Measurements from ENCODE around the gene CFAP97.

CFAP97 gene

DNA sequence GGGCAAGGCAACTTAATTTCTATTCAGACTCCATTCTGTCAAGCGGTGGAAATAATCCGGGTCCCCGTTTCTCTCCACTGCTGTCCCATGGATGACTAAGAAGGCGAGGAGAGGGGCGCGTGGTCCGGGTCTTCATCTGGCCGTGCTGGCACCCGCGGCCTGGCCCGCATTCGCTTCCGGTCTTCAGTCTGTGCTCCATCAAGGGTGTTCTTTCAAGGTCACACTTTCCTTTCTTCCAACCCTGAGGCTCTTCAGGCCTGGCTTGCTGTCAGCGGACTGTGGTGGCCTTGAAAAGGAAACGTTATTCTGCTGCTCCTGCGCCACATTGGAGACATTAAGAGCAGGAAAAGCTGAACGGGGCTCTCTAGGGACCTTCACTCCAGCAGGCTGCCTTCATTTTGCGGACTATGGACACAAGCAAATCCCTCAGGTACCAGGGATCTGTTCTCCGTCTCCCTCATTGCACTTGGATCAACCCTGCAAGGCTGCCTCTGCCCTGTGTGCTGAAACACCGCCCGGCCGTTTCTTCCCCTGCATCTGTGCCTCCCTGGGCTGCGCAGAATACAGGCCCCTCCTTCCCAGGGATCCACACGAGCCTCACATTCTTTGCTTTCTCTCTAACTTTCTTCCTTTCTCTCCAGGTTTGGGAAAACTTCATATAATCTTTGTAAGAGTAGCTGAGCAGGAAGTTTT lies 66.4 kb downstream of the CFAP97 start:
- DNase-seq (ENCODE audit: extremely low spot score), result no peak
- CTCF ChIA-PET, result interaction anchor here (1.8 kb wide), 1 partner anchor 132 kb away, joined by 4 read pairs; no protein-coding TSS in a partner anchor

DNA sequence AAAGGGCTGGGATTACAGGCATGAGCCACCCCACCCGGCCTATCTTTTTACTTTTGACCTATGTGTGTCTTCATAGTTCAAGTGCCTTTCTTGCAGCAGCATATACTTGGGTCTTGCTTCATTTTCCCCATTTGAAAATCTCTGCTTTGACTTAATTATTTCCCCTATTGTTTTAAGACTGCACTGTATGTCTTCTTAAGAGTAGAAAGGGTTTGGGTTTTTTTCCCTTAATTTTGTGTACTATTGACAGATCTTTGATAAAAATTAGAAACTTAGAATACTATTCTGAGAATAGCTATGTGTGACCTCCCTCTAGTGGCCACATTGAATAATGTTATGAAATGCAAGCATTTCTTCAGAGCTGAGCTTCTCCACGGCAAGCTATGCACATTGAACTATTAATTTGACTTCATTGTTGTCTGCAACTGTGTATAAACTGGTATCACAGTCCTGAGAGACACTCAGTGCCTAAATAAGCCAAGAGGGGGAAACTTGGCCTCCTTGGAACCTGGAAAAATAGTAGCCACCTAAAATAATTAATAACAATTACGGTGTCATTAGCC lies 69.4 kb downstream of the CFAP97 start:
- TF ChIP-seq CTBP1 (IDR thresholded peaks at IDR 0.05; ENCODE audit: borderline replicate concordance), result no peak
- TF ChIP-seq L3MBTL2 (conservative IDR thresholded peaks at IDR 0.05), result no peak
- no peak for TF ChIP-seq NFRKB (IDR thresholded peaks at IDR 0.05)
- no peak for TF ChIP-seq ARNT (IDR thresholded peaks at IDR 0.05)
- TF ChIP-seq SP1 (IDR thresholded peaks at IDR 0.05), result no peak
- TF ChIP-seq FOXM1 (IDR thresholded peaks at IDR 0.05; ENCODE audit: borderline replicate concordance), result no peak
- TF ChIP-seq HDGF (IDR thresholded peaks at IDR 0.05; ENCODE audit: borderline replicate concordance), result no peak
- TF ChIP-seq ZNF384 (IDR thresholded peaks at IDR 0.05), result no peak
- ChIA-PET POLR2A (interaction anchor here (0.7 to 1.5 kb wide), 6 partner anchors 9 to 112 kb away, joined by 3 to 6 read pairs (median 4); partner anchors contain the start of gene SLC25A4), CTCF (interaction anchor here (0.6 to 1.9 kb wide), 27 partner anchors 9 to 446 kb away, joined by 3 to 19 read pairs (median 4); partner anchors contain the start of gene SLC25A4)
- peak; percentile 21 for DNase-seq (ENCODE audit: extremely low spot score)

More for the DNA sequence above, 66.4 kb downstream of the CFAP97 start:
- POLR2A ChIA-PET, result no interaction called here
- no peak for TF ChIP-seq ZNF384 (IDR thresholded peaks at IDR 0.05)

DNA sequence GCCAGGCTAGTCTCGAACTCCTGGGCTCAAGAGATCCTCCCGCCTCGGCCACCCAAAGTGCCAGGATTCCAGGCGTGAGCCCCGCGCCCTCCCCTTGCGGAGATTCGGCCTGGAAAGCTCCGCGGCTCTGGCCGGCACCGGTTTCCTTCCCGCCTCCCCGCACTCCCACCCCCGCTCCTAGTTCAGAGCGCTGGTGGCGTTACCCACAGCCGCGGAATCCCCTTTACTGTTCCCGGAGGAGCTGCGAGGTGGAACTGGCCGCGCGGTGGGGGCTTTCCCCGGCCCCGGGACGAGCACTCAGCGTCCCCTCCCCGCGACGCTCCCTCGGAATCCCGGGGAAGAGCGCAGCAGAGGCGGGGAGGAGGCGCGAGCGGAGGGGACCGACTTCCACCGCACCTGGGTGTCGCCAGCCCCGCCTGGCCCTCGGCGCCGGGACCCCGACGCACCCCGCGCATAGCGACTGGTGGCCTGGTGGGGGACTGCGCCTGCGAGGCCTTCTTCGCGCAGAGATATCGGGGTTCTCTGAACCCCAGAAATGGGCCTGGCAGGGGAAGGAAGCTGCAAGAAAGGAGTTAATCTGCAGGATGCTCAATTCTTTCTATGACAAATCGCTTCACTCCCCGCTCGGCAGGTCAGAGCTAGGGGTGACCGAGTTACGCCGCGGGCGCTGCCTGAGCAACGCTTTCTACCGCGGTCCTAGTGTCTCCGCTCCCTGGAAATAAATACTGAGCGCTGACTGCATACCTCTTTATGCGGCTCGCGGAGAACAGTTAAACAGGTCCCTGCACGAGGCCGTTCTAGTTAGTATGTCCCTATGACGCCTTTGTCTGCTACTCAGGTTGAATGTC lies 75.3 kb downstream of the CFAP97 start:
- ChIA-PET POLR2A (interaction anchor here (1.5 kb wide), 1 partner anchor 12 kb away, joined by 11 read pairs; no protein-coding TSS in a partner anchor), CTCF (interaction anchor here (0.9 kb wide), 2 partner anchors 32 to 124 kb away, joined by 3 to 5 read pairs; no protein-coding TSS in a partner anchor)
- TF ChIP-seq, protein P1, sequence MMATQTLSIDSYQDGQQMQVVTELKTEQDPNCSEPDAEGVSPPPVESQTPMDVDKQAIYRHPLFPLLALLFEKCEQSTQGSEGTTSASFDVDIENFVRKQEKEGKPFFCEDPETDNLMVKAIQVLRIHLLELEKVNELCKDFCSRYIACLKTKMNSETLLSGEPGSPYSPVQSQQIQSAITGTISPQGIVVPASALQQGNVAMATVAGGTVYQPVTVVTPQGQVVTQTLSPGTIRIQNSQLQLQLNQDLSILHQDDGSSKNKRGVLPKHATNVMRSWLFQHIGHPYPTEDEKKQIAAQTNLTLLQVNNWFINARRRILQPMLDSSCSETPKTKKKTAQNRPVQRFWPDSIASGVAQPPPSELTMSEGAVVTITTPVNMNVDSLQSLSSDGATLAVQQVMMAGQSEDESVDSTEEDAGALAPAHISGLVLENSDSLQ (IDR thresholded peaks at IDR 0.05), result no peak
- TF ChIP-seq L3MBTL2 (conservative IDR thresholded peaks at IDR 0.05), result peak; percentile 42; the same call in 1 of the 2 replicates
- peak; percentile 32 for DNase-seq (ENCODE audit: extremely low spot score)

DNA sequence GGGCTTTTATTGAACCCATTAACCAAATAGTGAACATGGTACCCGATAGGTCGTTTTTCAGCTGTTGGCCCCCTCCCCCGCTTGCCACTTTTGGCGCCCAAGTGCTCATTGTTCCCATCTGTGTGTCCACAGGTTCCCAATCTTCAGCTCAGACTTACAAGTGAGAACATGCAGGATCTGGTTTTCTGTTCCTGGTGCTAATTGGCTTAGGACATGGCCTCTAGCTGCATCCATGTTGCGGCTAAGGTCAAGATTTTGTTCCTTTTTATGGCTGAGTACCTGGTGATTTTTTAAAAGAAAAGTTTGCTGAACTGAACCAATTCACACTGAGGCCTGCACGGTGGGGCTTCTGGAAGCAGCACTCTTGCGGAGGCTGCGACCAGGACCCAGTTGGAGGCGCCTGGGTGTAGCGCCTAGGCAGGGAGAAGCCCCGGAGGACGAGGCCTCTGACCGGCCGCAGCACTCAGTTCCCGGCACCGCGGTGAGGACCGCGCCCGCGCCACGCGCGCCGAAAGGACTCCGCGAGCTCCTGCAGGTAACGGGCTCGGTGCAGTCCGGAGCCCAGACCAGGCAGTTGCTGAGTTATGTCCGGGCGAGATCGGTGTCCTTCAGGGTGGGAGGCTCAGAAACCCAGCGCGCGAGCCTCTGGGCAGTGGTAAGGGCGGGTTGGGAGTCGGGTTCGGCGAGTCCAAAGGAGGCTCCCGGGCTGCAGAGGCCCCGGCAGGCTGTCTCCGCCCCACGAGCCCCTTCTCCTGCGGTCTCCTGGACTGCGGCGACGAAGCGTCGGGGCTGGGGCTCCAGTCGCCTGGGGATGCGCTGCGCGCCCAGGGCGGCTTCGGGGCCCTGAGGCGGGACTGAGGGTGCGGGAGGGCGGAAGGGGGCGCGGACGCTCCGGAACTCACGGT lies 76.5 kb downstream of the CFAP97 start:
- TF ChIP-seq FOXM1 (IDR thresholded peaks at IDR 0.05; ENCODE audit: borderline replicate concordance) (no peak), ARNT (IDR thresholded peaks at IDR 0.05) (no peak), SUZ12 (IDR thresholded peaks at IDR 0.05) (no peak)
- TF ChIP-seq, protein P1 (IDR thresholded peaks at IDR 0.05), result no peak

DNA sequence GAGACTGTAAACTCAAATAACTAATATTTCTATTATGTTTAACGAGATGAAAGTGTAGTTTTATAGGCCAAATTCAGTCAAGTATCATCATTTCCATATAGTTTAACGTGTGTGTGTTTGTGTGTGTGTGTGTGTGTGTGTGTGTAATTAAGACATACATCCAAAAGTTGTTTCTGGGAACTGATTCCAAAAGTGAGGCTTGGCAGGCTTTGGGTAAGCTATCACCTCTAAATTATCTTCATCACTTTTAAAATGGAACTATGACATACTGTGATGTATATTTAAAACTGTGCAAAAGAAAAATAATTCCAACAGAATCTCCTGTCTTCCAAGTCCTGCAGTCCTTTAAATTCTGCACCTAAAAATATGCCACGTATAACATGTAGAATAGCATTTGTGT lies 79.8 kb downstream of the CFAP97 start:
- ChIA-PET CTCF (interaction anchor here (4.2 kb wide), 1 partner anchor 10 kb away, joined by 18 read pairs; no protein-coding TSS in a partner anchor), POLR2A (interaction anchor here (1.1 to 2.0 kb wide), 3 partner anchors 8 to 12 kb away, joined by 4 to 5 read pairs (median 4); no protein-coding TSS in a partner anchor)
- TF ChIP-seq ZNF384 (IDR thresholded peaks at IDR 0.05), result no peak
- no peak for TF ChIP-seq L3MBTL2 (conservative IDR thresholded peaks at IDR 0.05)
- no peak for TF ChIP-seq FOXA1 (IDR thresholded peaks at IDR 0.05)
- TF ChIP-seq NFRKB (IDR thresholded peaks at IDR 0.05), result no peak
- TF ChIP-seq SP1 (IDR thresholded peaks at IDR 0.05), result no peak
- no peak for TF ChIP-seq BHLHE40 (IDR thresholded peaks at IDR 0.05; ENCODE audit: borderline replicate concordance)
- TF ChIP-seq FOXM1 (IDR thresholded peaks at IDR 0.05; ENCODE audit: borderline replicate concordance), result no peak
- TF ChIP-seq HDGF (IDR thresholded peaks at IDR 0.05; ENCODE audit: borderline replicate concordance), result no peak
- TF ChIP-seq TARDBP (IDR thresholded peaks at IDR 0.05), result no peak
- no peak for TF ChIP-seq LEF1 (IDR thresholded peaks at IDR 0.05; ENCODE audit: borderline replicate concordance)
- TF ChIP-seq ELF4 (IDR thresholded peaks at IDR 0.05), result no peak
- TF ChIP-seq SUZ12 (IDR thresholded peaks at IDR 0.05), result no peak
- no peak for TF ChIP-seq FOXK2 (IDR thresholded peaks at IDR 0.05)
- TF ChIP-seq ARNT (IDR thresholded peaks at IDR 0.05), result no peak
- TF ChIP-seq CTBP1 (IDR thresholded peaks at IDR 0.05; ENCODE audit: borderline replicate concordance), result no peak
- TF ChIP-seq, protein P1 (IDR thresholded peaks at IDR 0.05), result no peak
- DNase-seq (ENCODE audit: extremely low spot score), result no peak

More for the DNA sequence above, 76.5 kb downstream of the CFAP97 start:
- POLR2A ChIA-PET, result interaction anchor here (1.5 to 1.6 kb wide), 2 partner anchors 11 kb away, joined by 6 to 11 read pairs; no protein-coding TSS in a partner anchor
- DNase-seq (ENCODE audit: extremely low spot score), result no peak
- CTCF ChIA-PET, result interaction anchor here (0.9 kb wide), 2 partner anchors 19 to 123 kb away, joined by 3 to 4 read pairs; no protein-coding TSS in a partner anchor

Measured in HEK293T (cell line).